CD4-positive, alpha-beta memory T cell (primary cell): ENCODE results near the gene C10orf62. TPM values are rescaled to one million over a fixed set of nuclear protein-coding genes. Genes with fewer than 3 reads are reported as not detected.

Experiments
- CTCF ChIA-PET: fragments of 350-600 bp; sonication (Branson Sonifier 250); formaldehyde crosslinking; loops from one replicate; lab custom pipeline; 2021; ENCODE audit warnings: inconsistent platforms; ENCODE audit not compliant: partially characterized antibody; lab: Charles Lee
- POLR2A ChIA-PET: fragments of 350-600 bp; sonication (Branson Sonifier 250); formaldehyde crosslinking; loops from one replicate; lab custom pipeline; 2021; ENCODE audit not compliant: partially characterized antibody; lab: Charles Lee
- DNase-seq, 5 donors: peaks; one replicate each; pipeline versions ENCODE4 v3.0.0 to v3.0.0-alpha.2; 2020 to 2022; ENCODE audit warnings: mixed read lengths in 1 of 5
- H3K27ac ChIP-seq: one replicate; pipeline ENCODE4 v1.7.0; 2013; ENCODE audit warnings: low read depth, low read length
- H3K27me3 ChIP-seq: 2 replicates; pipeline ENCODE4 v1.7.0; 2013; ENCODE audit warnings: mild to moderate bottlenecking, low read length, moderate library complexity; ENCODE audit not compliant: insufficient read depth
- H3K36me3 ChIP-seq: 2 replicates; pipeline ENCODE4 v1.7.0; 2013; ENCODE audit warnings: mild to moderate bottlenecking, low read length, moderate library complexity; ENCODE audit not compliant: insufficient read depth
- H3K4me1 ChIP-seq: 2 replicates; pipeline ENCODE4 v1.7.0; 2013; ENCODE audit warnings: mild to moderate bottlenecking, low read length, moderate library complexity; ENCODE audit not compliant: insufficient read depth
- H3K4me3 ChIP-seq, 2 donors: one replicate each; pipeline ENCODE4 v1.7.0; 2013; ENCODE audit warnings: low read length in 2 of 2, mild to moderate bottlenecking in 1 of 2
- H3K9me3 ChIP-seq, 2 donors: one replicate each; pipeline ENCODE4 v1.7.0; 2013; ENCODE audit warnings: low read length in 2 of 2, control low read depth in 1 of 2; ENCODE audit not compliant: control insufficient read depth in 1 of 2
- H3K27ac Mint-ChIP-seq, 7 donors: one replicate each; pipeline ENCODE4 v1.8.0; 2020 to 2021; ENCODE audit warnings: mixed read lengths in 7 of 7, mild to moderate bottlenecking in 6 of 7, inconsistent platforms in 3 of 7, moderate library complexity in 3 of 7
- H3K27me3 Mint-ChIP-seq, 2 donors: one replicate each; pipeline ENCODE4 v1.8.0; 2020 to 2021; ENCODE audit warnings: mixed read lengths in 2 of 2
- H3K36me3 Mint-ChIP-seq, 2 donors: one replicate each; pipeline ENCODE4 v1.8.0; 2020 to 2021; ENCODE audit warnings: mixed read lengths in 2 of 2, inconsistent platforms in 1 of 2, mild to moderate bottlenecking in 1 of 2
- H3K4me1 Mint-ChIP-seq, 4 donors: one replicate each; pipeline ENCODE4 v1.8.0; 2020 to 2021; ENCODE audit warnings: mixed read lengths in 4 of 4, mild to moderate bottlenecking in 1 of 4
- H3K4me3 Mint-ChIP-seq, 8 donors: one replicate each; pipeline ENCODE4 v1.8.0; 2020 to 2021; ENCODE audit warnings: mixed read lengths in 8 of 8, mild to moderate bottlenecking in 7 of 8, moderate library complexity in 6 of 8, inconsistent platforms in 3 of 8
- H3K9me3 Mint-ChIP-seq, 8 donors: one replicate each; pipeline ENCODE4 v1.8.0; 2020 to 2021; ENCODE audit warnings: mixed read lengths in 8 of 8, mild to moderate bottlenecking in 5 of 8, inconsistent platforms in 3 of 8, moderate library complexity in 1 of 8
- intact Hi-C: fragments of 100-400 bp; cut with micrococcal nuclease; formaldehyde crosslinking; loops from one replicate; pipeline ENCODE4 v1.15.1; 2023
- polyA plus RNA-seq, 2 donors: library from polyadenylated mRNA; unstranded; fragments of 300-500 nt; fragmentation: Illumina TruSeq; gene quantifications; one replicate each; pipeline ENCODE4 v1.2.3, GENCODE V29; 2021
- total RNA-seq, 2 experiments: library from RNA; stranded (reverse); gene quantifications; one replicate each; pipeline ENCODE4 v1.2.3, GENCODE V29; 2021

Gene C10orf62
- total and polyA plus RNA-seq, 4 experiments from 2014 or later: not detected

GRCh38 chr10:97599272-97599619 is 9.7 kb downstream of the C10orf62 start:
- Histone ChIP-seq H3K4me1 (no peaks in the 10 kb centered on the region), H3K4me3 (no peak overlapping the region), H3K27me3 (no peaks in the 10 kb centered on the region), H3K9me3 (no peaks in the 10 kb centered on the region), H3K36me3 (no peaks in the 10 kb centered on the region), H3K27ac (no peak overlapping the region)
- intact Hi-C loops: no loop called here
- DNase-seq: no peak
- Mint-ChIP-seq H3K27ac (no peak overlapping the region), H3K9me3 (no peaks in the 10 kb centered on the region), H3K36me3 (no peaks in the 10 kb centered on the region), H3K4me3 (no peak overlapping the region), H3K4me1 (no peaks in the 10 kb centered on the region), H3K27me3 (peaks cover 0 to 2% of the 10 kb centered on the region in 2 donors)
- ChIA-PET POLR2A (interaction anchor here (1.1 kb wide), 1 partner anchor 21 kb away, joined by 3 read pairs; no protein-coding TSS in a partner anchor), CTCF (no interaction called here)

GRCh38 chr10:97600616-97601015 is 11.1 kb downstream of the C10orf62 start:
- intact Hi-C loops: no loop called here
- H3K4me3 Mint-ChIP-seq: no peak overlapping the region
- Histone ChIP-seq H3K9me3 (no peaks in the 10 kb centered on the region), H3K27me3 (no peaks in the 10 kb centered on the region), H3K36me3 (no peaks in the 10 kb centered on the region), H3K27ac (no peak overlapping the region), H3K4me1 (no peaks in the 10 kb centered on the region), H3K4me3 (no peak overlapping the region)
- no peak for DNase-seq
- H3K36me3 Mint-ChIP-seq: no peaks in the 10 kb centered on the region
- H3K9me3 Mint-ChIP-seq: no peaks in the 10 kb centered on the region
- no peak overlapping the region for H3K27ac Mint-ChIP-seq
- ChIA-PET POLR2A (interaction anchor here (1.1 kb wide), 1 partner anchor 20 kb away, joined by 3 read pairs; no protein-coding TSS in a partner anchor), CTCF (no interaction called here)
- no peaks in the 10 kb centered on the region for H3K4me1 Mint-ChIP-seq
- H3K27me3 Mint-ChIP-seq: no peaks in the 10 kb centered on the region

- no peak for DNase-seq
- no peaks in the 10 kb centered on the region for H3K9me3 Mint-ChIP-seq
- intact Hi-C loops: no loop called here
- Histone ChIP-seq H3K27ac (no peak overlapping the region), H3K4me1 (no peaks in the 10 kb centered on the region), H3K27me3 (no peaks in the 10 kb centered on the region), H3K9me3 (no peaks in the 10 kb centered on the region), H3K4me3 (no peak overlapping the region), H3K36me3 (no peaks in the 10 kb centered on the region)
- peaks cover 0 to 1% of the 10 kb centered on the region in 2 donors for H3K27me3 Mint-ChIP-seq
- no peaks in the 10 kb centered on the region for H3K36me3 Mint-ChIP-seq
- no peak overlapping the region for H3K4me3 Mint-ChIP-seq
- H3K4me1 Mint-ChIP-seq: no peaks in the 10 kb centered on the region
- POLR2A ChIA-PET: no interaction called here
- H3K27ac Mint-ChIP-seq: no peak overlapping the region
- CTCF ChIA-PET: no interaction called here
Measured at GRCh38 chr10:97601268-97602215, 12.0 kb downstream of the C10orf62 start.

- no peaks in the 10 kb centered on the region for H3K9me3 ChIP-seq
- no peaks in the 10 kb centered on the region for H3K4me1 ChIP-seq
- no peaks in the 10 kb centered on the region for H3K9me3 Mint-ChIP-seq
- H3K4me1 Mint-ChIP-seq: no peaks in the 10 kb centered on the region
- intact Hi-C loops: no loop called here
- H3K36me3 Mint-ChIP-seq: no peaks in the 10 kb centered on the region
- H3K27ac ChIP-seq: no peak overlapping the region
- no peak overlapping the region for H3K4me3 Mint-ChIP-seq
- ChIA-PET POLR2A (no interaction called here), CTCF (no interaction called here)
- no peaks in the 10 kb centered on the region for H3K36me3 ChIP-seq
- peaks cover 0 to 1% of the 10 kb centered on the region in 2 donors for H3K27me3 Mint-ChIP-seq
- DNase-seq: no peak
- H3K27ac Mint-ChIP-seq: no peak overlapping the region
- H3K4me3 ChIP-seq: no peak overlapping the region
- no peaks in the 10 kb centered on the region for H3K27me3 ChIP-seq
Measured at GRCh38 chr10:97607095-97607636, 17.6 kb downstream of the C10orf62 start.

- Histone ChIP-seq H3K27me3 (no peaks in the 10 kb centered on the region), H3K27ac (no peak overlapping the region), H3K4me3 (no peak overlapping the region), H3K36me3 (no peaks in the 10 kb centered on the region), H3K9me3 (no peaks in the 10 kb centered on the region), H3K4me1 (no peaks in the 10 kb centered on the region)
- Mint-ChIP-seq H3K4me1 (no peaks in the 10 kb centered on the region), H3K9me3 (no peaks in the 10 kb centered on the region), H3K36me3 (no peaks in the 10 kb centered on the region), H3K27me3 (peaks cover 0 to 1% of the 10 kb centered on the region in 2 donors), H3K4me3 (no peak overlapping the region), H3K27ac (peak overlapping the region in 2 of 7 donors; percentile 3 to 37)
- ChIA-PET POLR2A (no interaction called here), CTCF (no interaction called here)
- DNase-seq: no peak
- intact Hi-C loops: no loop called here
Measured at GRCh38 chr10:97608991-97609561, 19.6 kb downstream of the C10orf62 start.

GRCh38 chr10:97611473-97611872 is 22.0 kb downstream of the C10orf62 start:
- H3K27me3 ChIP-seq: no peaks in the 10 kb centered on the region
- H3K27ac ChIP-seq: no peak overlapping the region
- Mint-ChIP-seq H3K36me3 (no peaks in the 10 kb centered on the region), H3K27ac (no peak overlapping the region), H3K9me3 (no peaks in the 10 kb centered on the region), H3K4me3 (no peak overlapping the region), H3K4me1 (no peaks in the 10 kb centered on the region), H3K27me3 (no peaks in the 10 kb centered on the region)
- ChIA-PET CTCF (no interaction called here), POLR2A (no interaction called here)
- H3K4me3 ChIP-seq: no peak overlapping the region
- H3K4me1 ChIP-seq: no peaks in the 10 kb centered on the region
- intact Hi-C loops: no loop called here
- no peaks in the 10 kb centered on the region for H3K9me3 ChIP-seq
- H3K36me3 ChIP-seq: no peaks in the 10 kb centered on the region
- DNase-seq: no peak

- no peak overlapping the region for H3K27ac ChIP-seq
- Mint-ChIP-seq H3K4me3 (no peak overlapping the region), H3K27me3 (no peaks in the 10 kb centered on the region), H3K27ac (no peak overlapping the region), H3K4me1 (no peaks in the 10 kb centered on the region), H3K9me3 (no peaks in the 10 kb centered on the region), H3K36me3 (no peaks in the 10 kb centered on the region)
- H3K36me3 ChIP-seq: no peaks in the 10 kb centered on the region
- ChIA-PET CTCF (interaction anchor here (1.7 kb wide), 1 partner anchor 334 kb away, joined by 4 read pairs; no protein-coding TSS in a partner anchor), POLR2A (no interaction called here)
- no peak overlapping the region for H3K4me3 ChIP-seq
- no peaks in the 10 kb centered on the region for H3K4me1 ChIP-seq
- H3K9me3 ChIP-seq: no peaks in the 10 kb centered on the region
- DNase-seq: no peak
- no peaks in the 10 kb centered on the region for H3K27me3 ChIP-seq
- intact Hi-C loops: no loop called here
Measured at GRCh38 chr10:97612386-97612785, 22.9 kb downstream of the C10orf62 start.
